GM12864 (cell line): Measurements from ENCODE around the gene RCC2.
"Not testable (repeated sequence)": the region's sequence is repeated elsewhere in the genome, so short reads cannot be mapped to it uniquely, and the experiment has no call there.

Source experiments
- DNase-seq: peaks from one replicate; pipeline ENCODE4 v3.0.0-alpha.2; 2011; ENCODE audit warnings: low read depth
- H3K4me3 ChIP-seq: 2 replicates; pipeline ENCODE4 v1.5.1; 2011; ENCODE audit warnings: mild to moderate bottlenecking, low read depth, low read length, control low read depth
- TF ChIP-seq, protein P1 (sequence below): IDR thresholded peaks from 2 replicates; pipeline ENCODE4 v1.5.1; 2011; ENCODE audit warnings: low read depth, mild to moderate bottlenecking, moderate library complexity, low read length, control low read depth, inconsistent platforms; ENCODE audit errors: missing control alignments

The RCC2 gene

DNA sequence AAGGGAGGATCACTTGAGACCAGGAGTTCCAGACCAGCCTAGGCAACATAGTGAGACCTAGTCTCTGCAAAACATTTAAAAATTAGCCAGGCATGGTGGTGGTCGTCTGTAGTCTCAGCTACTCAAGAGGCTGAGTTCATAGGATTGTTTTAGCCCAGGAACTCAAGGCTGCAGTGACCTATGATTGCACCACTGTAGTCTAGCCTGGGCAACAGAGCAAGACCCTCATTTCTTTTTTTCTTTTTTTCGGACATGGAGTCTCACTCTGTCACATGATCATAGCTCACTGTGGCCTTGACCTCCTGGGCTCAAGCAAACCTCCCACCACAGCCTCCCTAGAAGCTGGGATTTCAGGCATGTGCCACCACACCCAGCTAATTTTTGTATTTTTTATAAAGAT, 31.9 kb upstream of the RCC2 start:
- DNase-seq, result no peak
- H3K4me3 ChIP-seq, result no peak overlapping the region
- TF ChIP-seq, protein P1, sequence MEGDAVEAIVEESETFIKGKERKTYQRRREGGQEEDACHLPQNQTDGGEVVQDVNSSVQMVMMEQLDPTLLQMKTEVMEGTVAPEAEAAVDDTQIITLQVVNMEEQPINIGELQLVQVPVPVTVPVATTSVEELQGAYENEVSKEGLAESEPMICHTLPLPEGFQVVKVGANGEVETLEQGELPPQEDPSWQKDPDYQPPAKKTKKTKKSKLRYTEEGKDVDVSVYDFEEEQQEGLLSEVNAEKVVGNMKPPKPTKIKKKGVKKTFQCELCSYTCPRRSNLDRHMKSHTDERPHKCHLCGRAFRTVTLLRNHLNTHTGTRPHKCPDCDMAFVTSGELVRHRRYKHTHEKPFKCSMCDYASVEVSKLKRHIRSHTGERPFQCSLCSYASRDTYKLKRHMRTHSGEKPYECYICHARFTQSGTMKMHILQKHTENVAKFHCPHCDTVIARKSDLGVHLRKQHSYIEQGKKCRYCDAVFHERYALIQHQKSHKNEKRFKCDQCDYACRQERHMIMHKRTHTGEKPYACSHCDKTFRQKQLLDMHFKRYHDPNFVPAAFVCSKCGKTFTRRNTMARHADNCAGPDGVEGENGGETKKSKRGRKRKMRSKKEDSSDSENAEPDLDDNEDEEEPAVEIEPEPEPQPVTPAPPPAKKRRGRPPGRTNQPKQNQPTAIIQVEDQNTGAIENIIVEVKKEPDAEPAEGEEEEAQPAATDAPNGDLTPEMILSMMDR, result no peak

- no peak overlapping the region for H3K4me3 ChIP-seq
- no peak for DNase-seq
- TF ChIP-seq, protein P1, result no peak
These were observed 30.7 kb upstream of the RCC2 start for GRCh38 chr1:17470021-17470799.

GRCh38 chr1:17468357-17469265, 29.1 kb upstream of the RCC2 start:
- DNase-seq, H3K4me3 ChIP-seq: not testable (repeated sequence)

- no peak for DNase-seq
- TF ChIP-seq, protein P1, result no peak
- H3K4me3 ChIP-seq, result no peak overlapping the region
These were observed 26.9 kb upstream of the RCC2 start for GRCh38 chr1:17466359-17466758.

DNA sequence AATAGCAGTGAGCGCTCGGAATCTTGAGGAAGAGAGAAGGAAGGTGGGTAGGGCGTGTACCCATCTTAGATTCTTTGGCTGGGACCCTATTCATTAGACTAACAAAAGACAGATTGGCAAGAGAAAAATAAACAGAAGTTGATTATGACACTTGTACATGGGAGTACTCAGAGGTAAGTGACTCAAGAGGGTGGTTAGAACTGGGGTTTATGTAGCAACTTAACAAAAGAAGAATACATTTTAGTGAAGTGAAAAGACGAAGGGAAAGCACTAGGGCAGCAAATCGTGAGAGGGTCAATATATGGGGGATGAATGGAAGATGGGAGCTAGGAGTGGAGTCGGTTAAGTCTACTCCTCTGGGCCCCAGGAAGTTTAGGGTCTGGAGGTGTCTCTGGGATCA, 25.8 kb upstream of the RCC2 start:
- TF ChIP-seq, protein P1, result no peak

GRCh38 chr1:17463991-17464390, 24.5 kb upstream of the RCC2 start:
- no peak overlapping the region for H3K4me3 ChIP-seq
- DNase-seq, result no peak
- TF ChIP-seq, protein P1, result no peak

More for the DNA sequence above, 25.8 kb upstream of the RCC2 start:
- no peak for DNase-seq
- no peak overlapping the region for H3K4me3 ChIP-seq

- DNase-seq, result no peak
- no peak overlapping the region for H3K4me3 ChIP-seq
- TF ChIP-seq, protein P1, result no peak
These were observed 23.2 kb upstream of the RCC2 start for GRCh38 chr1:17462669-17463068.
